ENCODE data around the gene PHACTR3.
"Not testable (repeated sequence)": the region's sequence is repeated elsewhere in the genome, so short reads cannot be mapped to it uniquely, and the experiment has no call there.

Gene PHACTR3

DNA sequence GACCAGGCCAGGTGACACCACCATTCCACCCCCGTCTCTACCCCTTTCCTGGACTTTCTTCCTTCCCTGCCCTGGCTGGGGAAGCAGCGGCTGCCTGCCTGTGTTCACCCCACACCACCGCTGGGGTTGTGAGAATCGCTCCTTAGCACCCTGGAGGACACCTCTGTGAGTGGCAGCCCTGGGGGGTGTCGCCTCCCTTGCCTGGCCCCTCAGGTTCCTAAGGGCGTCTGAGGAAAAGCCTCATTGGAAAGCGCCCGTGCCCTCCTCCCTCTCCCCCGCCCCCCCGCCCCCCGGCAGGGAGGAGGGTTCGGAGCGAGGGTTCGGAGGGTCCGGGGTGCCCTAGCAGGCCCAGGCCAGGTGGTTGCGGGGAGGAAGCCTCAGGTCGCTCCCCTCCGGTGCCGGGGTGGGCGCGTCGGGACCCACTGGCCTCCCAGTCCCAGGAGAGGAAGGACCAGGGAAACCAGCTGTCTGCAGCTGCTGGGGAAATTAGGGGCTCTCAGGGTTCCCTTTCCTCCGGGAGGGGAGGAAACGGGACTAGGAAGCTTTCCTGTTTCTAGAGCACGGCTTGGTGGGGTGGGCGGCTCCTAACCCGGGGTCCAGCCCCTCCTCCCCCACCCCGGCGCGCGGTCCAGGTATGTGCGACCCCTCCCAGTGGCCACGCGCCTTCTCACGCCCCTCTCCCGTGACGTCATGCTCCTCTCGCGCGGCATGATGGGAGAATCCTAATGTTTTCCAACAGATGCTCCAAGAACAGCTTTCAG lies at the start of gene PHACTR3:
Gene PHACTR3 (plus strand): TSS at position 760 of the 761 bp plus-strand sequence. CDS start 475 bp downstream, outside the sequence.
- DNase-seq = no peak

DNA sequence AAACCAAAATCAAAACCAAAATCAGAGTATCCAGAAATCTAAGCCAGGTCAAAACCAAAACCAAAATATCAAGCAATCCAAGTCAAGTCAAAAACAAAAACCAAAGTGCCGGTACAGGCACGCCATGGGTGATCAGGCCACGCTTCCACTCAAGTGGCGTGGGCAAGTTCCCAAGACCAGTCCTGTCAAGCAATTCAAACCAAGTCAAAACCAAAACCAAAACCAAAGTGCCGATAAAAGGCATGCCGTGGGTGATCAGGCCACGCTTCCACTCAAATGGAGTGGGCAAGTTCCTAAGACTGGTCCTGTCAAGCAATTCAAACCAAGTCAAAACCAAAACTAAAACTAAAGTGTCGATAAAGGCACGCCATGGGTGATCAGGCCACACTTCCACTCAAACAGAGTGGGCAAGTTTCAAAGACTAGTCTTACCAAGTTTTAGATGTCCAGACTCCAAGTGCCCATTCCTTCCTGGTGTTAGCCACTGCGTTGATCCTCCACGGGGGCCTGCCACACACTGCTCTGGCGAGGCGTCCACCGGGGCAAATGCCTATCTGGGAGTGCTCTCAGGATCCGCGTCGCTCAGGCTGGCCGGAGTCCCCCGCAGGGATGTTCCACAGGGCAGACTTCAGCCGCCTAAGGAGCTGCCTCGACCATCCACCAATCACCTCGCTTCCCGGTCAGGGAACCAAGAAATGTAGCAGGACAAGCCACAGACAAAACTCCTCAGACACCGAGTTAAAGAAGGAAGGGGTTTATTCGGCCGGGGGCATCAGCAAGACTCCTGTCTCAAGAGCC lies 46.4 kb upstream of the PHACTR3 start:
- not testable (repeated sequence) for DNase-seq

DNA sequence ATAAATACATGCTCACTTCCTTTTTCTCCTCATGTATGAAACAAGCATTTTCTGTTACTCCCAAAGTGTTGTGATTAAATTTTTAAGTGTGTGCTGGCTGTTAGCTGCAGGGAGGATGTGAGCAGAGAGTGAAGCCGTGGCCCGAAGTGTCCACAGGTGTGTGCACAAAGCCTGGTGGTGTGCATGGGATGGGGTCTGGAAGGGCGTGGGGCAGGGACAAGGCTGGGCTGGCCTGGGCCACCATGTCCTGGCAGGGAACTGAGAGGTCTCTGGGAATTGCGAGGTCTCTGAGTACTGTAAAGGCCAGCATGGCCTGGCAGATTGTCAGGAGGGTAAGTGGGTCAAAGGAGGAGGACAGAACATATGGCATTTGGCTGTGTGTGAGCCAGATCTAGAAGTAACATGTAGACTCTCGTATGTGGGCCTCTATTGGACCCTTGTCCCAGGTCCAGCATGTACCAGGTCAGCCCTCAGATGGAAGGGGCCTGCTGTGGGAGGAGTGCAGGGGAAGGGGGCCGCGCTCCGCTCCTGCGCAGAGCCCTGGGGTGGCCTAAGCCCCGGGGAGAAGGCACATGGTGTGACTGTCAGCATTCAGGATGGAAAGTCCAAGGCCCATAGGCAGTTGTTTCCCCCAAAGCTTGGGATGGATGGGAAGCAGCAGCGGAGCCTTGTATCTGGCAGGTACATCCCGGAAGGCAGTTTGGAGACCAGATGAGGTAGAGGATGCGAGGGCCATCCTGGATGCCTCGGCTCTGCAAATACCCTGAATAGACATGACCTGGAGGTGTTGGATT lies 45.1 kb upstream of the PHACTR3 start:
- no peak for DNase-seq

DNA sequence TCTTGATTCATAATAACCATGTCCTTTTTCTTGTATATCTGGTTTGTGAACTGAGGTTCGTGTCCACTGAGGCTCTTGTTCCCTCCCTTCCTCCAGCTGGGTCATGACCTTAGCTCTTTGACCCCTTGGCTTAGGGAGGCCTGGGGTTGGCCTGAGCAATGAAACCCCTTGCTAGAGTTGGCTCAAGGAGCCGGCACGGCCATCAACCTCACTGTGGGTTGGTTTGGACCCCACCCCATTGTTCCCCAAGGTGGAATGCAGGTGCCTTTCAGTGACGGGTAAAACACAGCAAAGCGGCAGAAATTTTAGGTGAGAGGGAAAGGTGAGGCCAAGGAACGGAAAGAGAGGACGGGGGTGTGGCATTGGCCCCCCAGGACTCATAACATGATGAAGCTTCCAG lies 44.5 kb upstream of the PHACTR3 start:
- no peak for DNase-seq

DNA sequence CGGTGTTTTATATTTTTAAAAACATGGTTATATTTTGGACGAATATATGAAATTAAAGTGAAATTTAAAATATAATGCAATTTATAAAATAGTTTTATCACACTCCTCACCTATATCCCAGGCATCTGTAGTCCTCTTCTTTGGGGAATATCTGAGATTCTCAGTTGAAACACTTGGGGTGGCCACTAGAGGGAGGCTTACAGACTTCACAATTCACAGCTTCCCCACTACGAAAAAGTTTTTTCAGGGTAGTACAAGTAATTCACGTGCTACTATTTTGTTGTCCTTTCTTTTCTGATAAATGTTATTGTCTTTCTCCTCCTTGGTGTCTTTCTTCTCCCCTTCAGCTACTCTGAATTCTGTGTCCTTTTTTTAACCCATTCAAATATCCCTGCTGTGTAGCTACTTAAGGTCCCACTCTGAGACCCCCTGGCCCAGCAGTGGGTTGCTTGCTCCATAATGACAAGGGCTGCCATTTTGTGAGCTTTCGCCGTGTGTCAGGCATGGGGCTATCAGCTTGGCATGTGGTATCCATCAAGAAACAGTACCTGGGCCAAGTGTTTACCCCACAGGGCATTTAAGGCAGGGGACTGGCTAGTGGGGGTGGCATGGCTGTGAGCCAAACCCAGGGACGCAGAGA lies 43.6 kb upstream of the PHACTR3 start:
- DNase-seq = peak; percentile 40

DNA sequence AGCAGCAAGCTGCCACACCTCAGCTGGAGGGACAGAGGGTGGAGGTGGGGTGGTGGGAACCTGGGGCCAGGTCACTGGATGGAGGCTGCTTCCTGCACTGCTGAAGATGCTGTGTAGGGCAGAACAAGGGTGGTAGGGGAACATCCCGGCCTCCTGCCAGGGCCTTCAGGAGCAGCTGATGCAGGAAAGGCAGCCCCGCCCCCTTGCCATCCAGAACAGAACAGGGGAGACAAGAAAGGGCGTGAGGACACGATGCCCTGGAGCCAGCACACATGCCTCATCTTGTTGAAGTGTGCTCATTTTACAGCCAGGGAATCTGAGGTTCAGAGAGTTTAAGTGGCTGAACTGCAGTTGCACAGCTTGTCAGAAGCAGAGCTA lies 43.1 kb upstream of the PHACTR3 start:
- no peak for DNase-seq

DNA sequence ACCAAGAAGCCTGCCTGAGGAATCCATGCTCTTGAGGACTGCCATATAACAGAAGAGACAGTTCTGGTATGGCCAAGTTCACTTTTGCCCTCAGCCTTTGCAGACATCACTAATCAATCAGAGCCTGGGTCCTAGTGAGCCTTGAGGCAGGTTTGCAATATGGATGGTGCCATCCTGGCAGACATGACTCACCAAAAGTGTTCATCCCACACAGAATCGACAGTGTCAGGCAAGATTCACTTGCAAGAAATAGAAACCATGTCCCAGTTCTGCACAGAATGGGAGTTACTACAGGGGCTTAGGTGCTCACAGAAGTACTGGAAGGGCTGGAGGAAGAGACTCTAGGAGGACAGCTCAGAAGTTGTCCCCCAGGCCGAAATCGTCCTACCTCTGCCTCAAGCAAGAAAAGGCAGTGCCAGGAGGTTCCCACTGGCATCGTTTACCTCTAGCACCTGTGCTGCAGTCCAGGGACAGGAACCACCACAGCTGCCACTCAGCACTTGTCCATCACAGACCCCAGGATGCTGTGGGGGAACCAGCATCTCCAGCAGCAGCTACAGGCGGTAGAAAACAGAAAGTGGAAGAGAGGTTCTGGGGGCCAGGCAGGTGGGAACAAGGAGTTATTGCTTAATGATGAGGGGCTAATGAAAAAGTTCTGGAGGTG lies 42.6 kb upstream of the PHACTR3 start:
- DNase-seq = no peak

DNA sequence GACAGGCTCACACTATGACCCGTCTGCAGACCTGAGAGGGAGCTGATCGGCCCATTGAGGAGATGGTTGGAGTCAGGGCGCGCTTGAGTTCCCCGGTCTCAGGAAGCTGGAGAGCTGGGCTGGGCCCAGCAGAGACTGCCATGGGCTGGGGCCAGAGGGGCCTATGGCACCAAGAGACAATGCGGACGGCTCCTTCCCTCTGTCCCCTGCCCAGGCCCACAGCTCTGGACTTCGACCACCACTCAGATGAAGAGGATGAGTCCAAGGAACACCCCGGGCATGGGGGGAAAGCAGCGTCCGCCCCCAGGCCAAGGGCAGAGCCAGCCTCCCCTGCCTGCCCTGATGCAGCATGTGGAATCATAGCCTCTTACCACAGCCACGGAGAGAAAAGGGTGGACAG lies 40.2 kb upstream of the PHACTR3 start:
- no peak for DNase-seq

DNA sequence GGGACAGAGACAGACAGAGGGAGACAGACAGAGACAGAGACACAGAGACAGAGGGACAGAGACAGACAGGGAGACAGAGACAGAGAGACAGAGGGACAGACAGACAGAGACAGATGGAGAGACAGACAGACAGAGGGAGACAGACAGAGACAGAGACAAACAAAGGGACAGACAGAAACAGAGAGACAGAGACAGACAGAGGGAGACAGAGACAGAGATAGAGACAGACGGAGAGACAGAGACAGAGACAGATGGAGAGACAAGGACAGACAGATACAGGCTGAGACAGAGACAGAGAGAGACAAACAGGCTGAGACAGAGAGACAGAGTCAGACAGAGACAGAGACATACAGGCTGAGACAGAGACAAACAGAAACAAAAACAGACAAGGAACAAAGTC lies 39.4 kb upstream of the PHACTR3 start:
- no peak for DNase-seq

DNA sequence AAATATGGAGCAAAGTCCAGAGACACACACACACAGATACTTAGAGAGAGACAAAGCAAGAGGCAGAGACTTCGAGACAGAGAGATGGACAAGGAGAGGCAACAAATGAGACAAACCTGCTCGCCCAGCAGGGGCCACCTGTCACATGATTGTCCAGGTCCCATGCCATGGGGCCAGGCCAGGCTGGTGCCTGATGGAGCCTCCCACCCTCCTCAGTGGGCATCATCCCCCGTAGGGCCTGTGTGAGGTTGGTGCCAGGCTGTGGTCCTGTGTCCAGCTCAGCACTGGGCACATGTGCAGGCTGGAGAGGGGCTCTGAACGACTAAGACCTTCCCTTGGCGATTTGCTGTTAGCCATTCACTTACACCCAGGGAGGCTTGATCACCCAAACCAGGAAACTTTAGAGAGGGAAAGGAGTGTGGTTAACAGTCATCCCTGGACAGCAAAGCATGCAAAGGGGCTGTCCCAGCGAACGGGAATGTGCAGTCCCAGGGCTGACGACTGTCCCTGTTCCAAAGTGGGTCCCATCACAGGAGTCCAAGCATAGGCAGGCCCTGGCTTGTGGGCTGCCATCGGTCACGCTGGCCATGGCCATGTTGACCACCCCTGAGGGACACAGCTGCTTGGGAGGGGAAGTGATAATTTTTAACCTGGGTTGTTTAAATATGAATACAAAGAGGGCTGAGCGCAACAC lies 38.4 kb upstream of the PHACTR3 start:
- DNase-seq = no peak

DNA sequence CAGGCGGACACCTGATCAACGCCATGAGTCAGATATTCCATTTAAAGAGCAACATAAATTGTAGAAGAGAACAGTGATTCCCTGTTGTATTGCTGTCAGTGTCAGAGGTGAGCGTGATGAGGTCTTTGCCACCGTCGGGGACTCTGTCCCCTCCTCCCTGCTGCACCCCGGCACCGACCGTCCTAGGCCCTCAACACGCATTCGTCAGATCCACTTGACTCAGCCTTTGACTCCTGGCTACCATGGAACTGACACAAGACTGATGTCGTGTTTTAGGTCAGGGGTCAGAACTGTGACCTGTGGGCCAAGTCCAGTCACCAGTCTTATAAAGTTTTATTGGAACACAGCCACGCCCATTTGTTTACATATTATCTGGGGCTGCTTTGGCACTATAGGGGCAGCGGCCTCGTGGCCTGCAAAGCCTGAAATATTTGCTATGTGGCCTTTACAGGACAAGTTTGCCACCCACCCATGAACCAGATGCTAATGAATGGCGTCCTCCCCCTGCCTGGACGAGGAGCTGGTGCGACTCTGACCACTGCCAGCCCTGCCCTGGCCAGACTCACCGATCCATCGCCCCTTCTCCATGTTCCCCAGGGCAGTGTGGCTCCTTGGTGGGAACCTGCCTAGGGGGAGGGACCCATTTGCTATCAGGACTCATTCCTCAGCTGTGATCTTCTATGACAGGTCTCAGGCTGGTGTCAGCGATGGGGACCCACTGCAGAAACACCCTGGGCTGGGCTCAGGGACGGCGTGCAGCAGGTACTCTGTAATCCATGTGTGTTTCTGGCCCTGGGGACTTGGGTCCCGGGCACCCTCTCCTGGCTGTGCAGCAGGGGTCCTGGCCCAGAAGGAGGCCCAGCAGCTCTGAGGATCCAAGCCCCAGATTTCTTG lies 37.5 kb upstream of the PHACTR3 start:
- no peak for DNase-seq

DNA sequence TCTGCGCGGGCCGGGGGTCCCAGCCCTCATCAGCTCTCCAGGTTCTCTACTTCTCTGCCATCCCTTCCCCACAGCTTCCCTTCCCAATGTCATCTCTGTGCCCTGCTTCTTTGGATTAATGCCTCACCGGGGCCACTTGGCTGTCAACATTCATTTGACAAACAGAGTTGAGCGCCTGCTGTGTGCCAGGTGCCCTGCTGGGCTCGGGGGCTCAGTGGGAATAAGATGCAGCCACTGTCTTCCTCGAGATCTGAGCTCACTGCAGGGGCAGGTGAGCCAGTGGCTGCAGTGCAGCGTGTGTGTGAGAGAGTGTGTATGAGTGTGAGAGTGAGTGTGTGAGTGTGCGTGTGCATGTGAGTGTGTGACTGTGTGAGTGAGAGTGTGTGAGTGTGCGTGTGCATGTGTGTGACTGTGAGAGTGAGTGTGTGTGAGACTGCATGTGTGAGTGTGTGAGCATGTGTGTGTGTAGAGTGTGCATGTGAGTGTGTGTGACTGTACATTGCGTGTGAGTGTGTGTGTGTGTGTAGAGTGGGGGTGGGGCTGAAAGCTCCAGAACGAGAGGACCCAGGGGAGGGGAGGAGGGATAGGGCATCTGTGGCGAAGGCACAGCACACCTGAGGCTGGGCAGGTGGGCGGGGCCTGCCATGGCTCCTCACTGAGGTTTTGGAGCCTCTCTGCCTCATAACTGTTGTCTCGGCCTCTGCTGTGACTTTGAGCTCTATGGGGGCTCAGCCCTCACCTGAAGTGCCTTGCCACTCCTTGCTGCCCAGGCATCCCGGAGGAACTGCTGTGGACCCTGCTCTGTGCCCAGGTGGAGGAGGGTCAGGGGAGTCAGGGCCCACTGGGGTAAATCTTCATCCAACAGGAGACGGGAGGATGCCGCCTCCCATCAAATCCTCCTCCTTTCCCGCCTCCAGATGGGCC lies 36.5 kb upstream of the PHACTR3 start:
- no peak for DNase-seq

DNA sequence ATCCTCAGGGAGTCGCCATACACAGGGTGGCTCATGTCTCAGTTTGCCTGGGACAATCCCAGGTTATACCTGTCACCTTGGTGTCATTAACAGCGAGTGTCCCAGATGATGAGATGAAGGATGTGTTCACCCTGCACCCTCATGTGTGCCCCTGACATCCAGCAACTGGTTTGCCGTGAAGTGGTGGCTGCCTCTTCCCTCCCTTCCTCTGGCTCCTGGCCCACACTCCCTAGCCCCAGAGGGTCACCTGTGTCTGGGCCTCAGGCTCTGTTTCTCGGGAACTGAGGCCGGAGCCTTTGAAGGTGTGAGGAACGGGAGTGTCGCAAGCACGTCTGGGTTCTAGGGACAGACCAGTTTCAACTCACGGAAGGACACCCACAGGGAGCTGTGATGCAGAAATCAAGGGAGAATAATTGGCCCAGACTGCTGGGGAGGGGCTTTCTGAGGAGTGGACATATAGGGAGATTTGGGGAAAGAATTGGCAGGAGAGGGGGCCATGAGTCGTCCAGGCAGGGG lies 35.8 kb upstream of the PHACTR3 start:
- no peak for DNase-seq

DNA sequence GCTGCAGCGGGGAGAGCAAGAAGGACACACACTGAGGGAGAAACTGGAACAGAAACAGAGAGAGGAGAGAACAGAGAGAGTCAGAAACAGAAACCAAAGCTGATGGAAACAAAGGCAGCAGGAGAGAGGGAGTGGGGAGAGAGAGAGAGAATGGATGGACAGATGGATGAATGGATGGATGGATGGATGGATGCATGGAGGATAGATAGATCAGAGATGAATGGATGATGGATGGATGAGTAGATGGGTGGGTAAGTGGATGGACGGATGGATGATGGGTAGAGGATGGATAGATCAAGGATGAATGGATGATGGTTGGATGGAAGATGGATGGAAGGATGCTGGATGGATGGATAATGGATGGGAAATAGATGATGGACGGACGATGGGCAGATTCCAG lies 35.0 kb upstream of the PHACTR3 start:
- DNase-seq = no peak

DNA sequence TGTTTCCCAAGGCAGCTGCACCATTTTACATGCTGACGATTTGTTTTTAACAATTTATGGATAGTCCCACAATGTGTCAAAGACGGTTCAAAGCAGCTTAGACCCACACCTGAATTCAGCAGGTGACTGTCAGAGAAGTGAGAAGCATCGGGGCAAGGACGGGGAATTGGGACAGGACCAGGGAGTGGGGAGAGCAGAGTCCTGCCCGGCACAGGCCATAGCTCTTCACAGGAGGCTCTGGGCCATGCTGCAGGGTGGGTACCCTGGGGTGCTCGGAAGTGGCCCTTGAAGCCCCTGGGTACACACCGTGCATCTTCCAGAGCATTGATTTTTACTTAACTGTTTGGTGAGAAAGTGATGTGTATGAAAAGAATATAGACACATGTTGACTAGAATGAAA lies 33.2 kb upstream of the PHACTR3 start:
- DNase-seq = no peak

DNA sequence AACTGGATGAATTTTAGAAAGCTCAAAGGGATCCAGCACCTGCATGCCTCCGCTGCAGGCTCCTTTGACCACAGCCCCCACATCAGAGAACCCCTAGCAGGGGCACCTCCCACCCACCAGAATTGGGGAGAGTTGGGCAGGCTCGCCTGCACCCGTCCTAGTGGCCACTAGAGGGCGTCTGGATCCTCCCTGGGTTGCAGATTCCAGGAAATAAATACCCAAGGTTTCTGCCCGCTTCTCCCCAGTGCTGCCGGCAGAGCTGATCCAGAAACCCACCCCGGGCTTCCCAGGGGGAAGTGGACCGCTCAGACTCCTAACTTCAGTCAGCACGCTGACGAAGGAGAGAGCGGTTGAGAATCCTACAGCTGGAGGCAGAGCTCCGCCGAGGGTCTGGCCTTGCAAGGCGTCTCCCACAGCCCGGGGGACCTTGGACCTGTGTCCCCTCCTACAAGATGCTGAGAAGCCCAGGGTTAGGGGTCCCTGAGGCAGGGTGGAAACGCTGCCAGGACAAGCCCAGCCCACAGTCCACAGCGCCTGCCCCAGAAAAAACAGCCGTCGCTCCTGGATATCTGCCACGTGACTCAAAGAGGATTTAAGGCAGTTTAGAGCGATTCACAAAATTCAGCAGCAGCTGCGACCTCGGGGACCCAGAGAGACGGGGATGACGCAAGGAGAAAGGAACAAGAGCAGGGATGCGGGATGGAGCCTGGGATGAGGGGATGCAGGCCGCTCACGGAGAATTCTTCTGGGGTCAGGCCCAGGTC lies 32.6 kb upstream of the PHACTR3 start:
- peak; percentile 72 for DNase-seq

DNA sequence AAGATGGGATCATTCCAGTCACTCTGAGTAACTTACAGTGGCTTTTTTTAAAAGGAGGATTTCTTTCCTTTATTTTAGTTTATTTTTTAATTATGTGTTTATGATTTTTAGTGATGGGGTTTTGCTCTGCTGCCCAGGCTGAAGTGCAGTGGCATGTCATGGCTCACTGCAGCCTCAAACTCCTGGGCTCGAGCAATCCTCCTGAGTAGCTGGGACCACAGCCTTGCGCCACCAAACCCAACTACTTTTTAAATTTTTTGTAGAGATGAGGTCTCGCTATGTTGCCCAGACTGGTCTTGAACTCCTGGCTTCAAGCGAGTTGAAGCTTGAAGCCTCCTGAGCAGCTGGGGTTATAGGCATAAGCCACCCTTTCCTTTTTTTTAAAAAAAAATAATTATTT lies 31.8 kb upstream of the PHACTR3 start:
- no peak for DNase-seq

DNA sequence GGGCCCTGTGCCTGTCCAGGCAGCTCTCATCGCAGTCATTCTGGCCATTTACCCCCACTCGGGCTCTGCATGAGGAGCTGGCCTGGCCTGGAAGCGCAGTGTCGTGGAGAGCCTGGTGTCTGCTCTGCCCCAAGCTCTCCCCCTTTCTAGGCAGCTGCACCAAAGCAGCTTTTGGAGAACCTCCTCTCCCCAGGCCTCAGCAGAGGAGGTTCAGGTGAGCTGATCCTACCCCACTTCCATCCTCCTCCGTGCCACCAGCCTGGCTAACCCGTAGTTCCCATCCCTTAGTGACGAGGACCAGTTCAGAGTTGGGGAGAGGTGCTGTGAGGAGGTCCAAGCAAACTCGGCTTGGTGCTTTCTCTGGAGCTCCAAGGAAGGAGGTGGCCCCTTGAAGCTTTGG lies 30.5 kb upstream of the PHACTR3 start:
- DNase-seq = no peak

DNA sequence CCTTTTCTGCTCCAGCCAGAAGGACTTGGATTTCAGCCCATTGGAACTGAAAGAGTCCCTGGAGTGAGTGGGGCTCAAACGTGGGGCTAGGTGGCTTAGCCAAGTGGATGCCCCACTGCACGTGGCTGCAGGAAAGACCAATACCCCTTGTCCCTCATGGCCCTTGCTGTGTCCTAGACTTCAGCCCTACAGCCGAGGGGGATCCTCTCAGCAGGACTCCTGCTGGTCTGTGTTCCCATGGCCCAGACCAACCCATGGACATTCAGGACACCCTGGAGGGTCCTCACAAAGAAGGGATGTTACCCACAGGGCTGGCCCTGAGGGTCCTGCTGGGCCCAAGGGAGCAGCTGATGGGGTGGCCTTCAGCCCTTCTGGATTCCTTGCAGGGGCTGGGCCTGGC lies 30.0 kb upstream of the PHACTR3 start:
- DNase-seq = no peak
